Pulmonary artery endothelial cell (primary cell): ENCODE measurements around the gene PLEKHM3. TPM values are rescaled to one million over a fixed set of nuclear protein-coding genes. Genes with fewer than 3 reads are reported as not detected.

Experiments
- DNase-seq: peaks from one replicate; pipeline ENCODE4 v3.0.0-alpha.2; 2011; ENCODE audit warnings: low read depth, low spot score
- total RNA-seq: library from RNA; depleted of rRNA; stranded (reverse); fragments of >200 nt; gene quantifications from 2 replicates; pipeline ENCODE4 v1.2.3, GENCODE V29; 2014

Gene PLEKHM3
- total RNA-seq, 1 donor from 2014 or later, result 7.2 TPM

DNA sequence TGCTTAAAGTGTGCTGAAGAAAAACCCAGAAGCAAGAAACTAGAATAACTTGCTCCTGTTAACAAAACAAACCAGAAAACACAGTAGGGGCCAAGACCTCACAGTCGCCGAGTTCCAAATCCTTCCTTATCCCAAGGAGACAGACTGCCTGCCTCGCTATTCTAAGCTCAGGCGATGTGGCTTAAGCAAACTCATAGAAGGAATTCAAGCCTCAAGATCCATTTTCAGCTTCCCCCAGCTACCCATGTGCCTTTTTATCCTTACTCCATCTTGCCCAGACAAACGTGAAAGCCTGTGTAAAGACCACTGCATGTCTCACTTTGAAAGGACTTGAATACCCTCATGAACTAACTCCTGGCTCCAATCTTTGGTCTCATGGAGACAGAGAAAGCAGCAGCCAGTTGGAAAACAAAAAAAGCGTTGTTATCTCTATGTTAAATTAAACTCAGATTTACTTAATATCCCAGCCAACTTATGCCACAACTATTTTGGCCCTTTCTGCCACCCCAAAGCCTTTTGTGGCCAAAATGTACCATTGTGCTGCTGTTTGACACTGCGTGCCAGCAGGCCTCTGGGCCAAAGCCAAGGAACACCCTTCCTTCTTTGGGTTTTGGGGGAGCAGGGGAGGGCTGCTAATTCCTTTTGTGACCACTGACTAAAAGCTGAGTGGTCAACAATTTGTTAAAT is 132.5 kb downstream of the PLEKHM3 start:
- no peak for DNase-seq

DNA sequence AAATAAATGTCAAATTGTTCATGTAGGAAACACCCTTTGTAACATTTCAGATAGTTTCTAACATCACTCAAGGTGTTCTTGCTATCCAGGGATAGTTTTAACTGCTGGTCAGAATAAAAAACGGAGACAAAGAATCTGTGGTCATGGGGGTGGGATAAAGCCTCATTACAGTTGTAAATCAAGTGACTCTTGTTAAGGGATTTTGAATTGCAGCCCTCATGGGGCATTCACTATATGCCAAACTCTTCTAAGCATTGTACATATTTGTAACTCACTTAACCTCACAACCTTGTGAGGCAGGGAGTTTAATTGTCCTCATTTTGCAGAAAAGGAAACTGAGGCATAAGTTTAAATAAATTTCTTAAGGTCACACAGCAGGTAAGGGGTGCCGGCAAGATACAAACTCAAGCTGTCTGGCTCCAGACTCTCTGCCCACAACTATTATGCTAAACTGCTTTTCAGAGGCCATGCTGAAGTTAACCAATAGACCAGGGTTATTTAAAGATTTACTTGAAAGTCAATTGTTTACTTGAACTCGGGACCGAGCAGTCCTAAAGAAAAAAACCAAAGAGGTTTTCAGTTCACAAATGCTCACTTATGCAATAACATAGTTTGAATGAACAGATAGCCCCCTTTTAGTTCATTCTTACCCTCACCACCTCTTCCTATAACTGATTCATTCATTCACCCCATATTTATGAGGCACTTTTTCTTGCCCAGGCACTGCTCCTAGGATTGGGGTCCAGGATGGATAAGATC is 134.1 kb downstream of the PLEKHM3 start:
- DNase-seq, result no peak

DNA sequence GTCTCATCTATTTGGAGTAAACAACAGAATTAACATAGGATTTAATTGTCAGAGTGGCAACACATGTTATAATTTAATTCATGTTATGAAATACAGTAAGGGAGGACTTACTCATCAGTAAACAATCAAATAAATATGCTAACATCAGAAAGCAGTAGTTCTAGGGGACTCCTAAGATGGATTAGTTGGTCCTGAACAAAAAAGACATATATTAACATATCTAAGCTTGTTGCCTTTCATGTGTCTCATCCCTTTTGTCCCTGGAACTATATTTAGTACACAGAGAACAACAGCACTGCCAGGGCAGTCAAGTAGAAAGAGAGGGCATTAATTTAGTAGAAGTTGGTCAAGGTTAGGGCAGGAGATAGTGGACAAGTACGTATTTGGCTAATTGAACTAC is 137.8 kb downstream of the PLEKHM3 start:
- no peak for DNase-seq

DNA sequence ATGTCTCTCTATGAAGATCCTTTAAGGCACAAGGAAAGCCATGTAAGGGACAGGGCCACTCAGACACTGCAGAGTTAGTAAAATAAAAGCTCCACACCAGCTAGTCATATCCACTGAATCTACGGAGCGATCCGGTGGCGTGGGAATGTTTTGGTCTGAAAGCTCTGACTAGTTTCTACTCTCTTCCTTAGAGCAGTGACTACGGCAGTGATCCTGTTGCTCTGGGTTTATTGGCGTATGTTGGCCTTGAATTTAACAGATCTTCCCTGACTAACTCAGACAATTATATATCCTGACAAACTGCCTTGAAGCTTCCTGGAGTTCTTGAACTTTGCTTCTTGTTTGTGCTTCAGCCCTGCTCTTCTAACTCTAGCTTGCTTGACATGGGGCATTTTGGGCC is 140.3 kb downstream of the PLEKHM3 start:
- no peak for DNase-seq

DNA sequence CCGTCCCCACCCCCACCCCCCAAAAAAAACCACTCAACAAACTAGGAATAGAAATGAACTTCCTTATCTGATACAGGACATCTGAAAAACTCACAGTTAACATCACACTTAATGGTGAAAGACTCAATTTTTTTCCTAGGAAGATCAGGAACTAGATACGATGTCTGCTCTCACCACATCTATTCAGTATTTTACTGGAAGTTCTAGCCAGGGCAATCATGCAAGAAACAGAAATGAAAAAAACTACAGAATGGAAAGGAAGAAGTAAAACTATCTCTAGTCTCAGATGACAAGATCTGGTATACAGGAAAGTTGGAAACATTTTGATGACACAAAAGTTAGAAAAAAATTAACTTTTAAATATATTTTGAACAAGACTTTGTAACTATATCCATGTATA is 141.2 kb downstream of the PLEKHM3 start:
- no peak for DNase-seq

DNA sequence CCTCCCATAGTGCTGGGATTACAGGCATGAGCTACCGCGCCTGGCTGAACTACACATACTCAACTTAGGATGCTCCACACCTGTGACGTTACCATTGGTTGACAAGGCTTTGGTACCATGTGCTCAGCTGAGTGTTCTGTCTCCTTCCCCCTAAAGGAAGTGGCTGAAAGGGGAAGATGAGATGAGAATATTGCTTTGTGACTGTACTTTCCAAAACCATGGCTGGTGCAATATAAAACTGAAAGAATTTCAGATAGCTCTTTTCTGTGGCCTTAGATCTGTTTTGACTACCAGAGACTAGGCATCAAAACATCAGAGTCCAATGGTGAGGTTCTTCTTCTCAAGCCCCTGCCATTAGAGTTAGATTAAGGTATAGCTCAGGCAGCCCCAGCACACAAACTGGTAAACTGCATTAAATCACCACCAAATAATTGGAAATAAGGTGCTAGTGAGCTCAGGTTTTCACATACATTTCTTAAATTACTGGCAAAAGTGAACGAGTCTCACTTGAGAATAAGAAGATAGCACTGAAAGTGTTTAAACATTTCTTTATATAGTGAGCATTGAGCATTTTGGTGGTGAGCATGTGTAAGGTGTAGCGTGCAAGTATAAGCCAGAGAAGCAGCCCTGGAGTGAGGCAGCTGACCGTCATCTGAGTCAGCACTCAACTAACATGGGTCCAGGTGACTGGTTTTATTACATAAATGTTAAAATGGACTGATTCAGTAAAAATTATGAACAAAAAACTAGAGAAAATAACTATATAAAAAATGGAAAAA is 142.1 kb downstream of the PLEKHM3 start:
- no peak for DNase-seq

DNA sequence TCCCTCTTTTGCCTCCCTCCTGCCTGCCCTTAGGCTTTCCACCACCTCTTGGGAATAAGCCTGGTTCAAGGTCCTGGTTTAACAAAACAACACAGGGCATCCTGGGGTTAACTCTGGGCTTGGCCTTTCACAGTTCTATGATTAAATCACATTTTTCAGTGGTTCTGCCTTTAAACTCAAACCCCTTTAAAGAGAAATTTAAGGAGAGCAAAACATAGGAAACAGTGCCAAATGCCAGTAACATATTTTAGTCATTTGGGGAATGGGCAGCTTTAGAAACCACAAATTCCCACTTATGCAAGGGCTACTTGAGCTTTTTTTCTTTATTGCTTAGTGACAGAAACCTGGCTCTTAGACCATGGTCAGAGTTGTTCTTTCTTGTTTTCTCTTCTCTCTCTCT is 143.4 kb downstream of the PLEKHM3 start:
- no peak for DNase-seq

DNA sequence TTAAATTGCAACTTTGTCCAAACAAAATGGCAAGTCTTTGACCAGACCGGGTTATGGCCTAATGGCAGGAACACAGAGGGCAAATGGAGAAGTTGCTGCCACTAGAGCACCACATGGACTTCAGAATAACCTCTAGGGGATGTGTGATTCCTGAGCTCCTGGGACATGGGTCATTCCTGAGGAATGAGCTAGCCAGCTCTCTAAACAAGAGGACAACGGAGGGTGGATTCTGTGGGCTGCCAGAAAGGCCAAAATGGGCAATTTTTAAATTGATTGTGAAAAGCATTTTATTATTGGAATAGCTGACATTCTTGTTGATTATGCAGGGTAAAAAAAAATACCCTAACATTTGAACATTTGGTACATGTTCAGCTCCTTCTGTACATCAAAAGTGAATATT is 145.8 kb downstream of the PLEKHM3 start:
- DNase-seq, result no peak

DNA sequence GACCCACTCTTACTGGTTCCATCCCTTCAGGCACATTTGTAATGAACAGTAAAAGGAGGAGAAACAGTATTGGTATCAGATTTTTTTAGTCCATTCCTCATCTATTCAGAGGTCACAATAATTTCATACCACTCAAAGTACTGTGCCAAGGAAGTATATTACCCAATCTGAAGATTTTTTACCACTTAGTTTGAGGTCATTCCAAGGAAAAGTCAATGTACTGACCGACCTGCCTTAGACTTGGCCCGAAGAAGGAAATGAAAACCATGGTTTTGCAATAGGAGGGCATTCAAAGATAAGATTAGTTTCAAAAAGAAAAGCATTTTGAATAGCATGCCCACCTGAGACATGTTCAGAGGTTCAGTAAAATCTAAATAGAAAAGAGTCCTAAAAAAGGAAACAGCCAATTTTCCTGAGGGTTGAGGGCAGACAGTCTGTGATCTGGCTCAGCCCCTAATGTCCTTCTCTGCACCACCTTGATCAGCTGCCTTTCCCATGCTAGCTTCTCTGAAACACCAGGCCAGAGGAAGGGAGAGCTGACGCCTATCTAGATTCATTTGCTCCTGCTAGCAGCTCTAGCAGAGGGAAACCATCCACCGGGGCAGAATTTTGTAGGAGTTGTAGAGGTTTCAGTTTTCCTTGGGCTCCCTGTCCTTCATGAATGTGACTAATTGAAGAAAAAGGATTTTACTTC is 148.3 kb downstream of the PLEKHM3 start:
- no peak for DNase-seq

DNA sequence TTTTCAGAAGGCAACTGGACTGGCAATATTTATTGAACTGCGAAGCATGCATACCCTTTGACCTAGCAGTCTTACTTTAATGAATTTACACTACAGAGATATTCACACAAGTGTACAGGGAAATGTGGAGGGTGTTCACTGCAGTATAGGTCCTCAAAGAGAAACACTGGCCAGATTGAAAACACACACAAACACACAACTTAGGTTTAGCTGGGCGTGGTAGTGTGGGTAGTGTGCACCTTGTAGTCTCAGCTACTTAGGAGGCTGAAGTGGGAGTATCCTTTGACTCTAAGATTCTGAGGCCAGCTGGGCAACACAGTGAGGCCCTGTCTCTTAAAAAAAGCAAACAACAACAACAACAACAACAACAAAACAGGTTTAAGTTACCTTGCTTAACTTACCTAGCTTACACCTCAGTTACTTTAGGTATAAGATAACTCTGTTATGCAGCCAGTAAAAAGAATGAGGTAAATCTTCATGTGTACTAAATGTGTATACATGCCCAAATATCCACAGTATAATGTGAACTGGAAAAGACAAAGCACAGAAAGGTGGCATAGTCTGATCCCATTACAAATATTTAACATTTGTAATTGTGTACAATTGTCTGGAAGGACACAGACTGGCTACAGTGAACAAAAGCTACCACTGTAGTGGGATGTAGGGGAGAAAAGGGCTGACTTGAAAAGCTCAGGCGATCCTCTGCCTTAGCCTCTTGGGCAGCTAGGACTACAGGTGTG is 149.7 kb downstream of the PLEKHM3 start:
- no peak for DNase-seq

DNA sequence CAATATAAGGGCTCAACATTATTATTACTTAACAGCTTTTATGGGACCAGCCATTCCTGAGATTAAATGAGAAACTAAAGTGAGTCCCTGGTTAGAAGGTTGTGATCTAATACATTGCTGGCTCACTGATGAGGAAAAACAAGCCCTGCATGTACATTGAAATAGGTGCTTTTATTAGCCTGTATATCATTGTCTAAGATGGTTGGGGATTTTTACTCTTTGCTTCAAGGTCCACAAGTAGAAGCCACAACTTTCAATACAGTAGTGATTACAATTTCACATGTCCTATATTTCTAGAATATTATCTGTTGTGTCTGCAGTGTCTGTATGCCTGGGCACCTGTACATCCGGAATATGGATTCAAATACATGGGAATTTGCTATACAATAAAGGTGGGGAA is 151.5 kb downstream of the PLEKHM3 start:
- no peak for DNase-seq

DNA sequence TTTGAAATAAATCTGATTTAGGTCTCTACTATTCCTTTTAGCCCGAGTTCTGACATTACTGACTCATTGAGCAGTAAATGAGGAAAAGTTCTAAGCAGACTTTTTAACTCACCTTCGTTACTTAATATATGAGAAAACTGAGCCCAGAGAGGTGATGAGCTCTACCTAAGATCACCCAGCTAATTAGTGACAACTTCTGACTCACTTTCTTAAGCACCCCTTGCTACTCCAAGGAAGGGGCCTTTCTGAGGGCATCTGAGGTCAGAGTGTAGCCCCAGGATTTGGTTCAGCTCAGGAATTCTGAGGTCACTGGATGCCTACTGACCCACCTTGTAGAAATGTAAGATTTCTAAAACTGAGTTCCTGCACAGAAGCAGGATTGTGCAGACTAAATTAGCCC is 153.4 kb downstream of the PLEKHM3 start:
- DNase-seq, result no peak

DNA sequence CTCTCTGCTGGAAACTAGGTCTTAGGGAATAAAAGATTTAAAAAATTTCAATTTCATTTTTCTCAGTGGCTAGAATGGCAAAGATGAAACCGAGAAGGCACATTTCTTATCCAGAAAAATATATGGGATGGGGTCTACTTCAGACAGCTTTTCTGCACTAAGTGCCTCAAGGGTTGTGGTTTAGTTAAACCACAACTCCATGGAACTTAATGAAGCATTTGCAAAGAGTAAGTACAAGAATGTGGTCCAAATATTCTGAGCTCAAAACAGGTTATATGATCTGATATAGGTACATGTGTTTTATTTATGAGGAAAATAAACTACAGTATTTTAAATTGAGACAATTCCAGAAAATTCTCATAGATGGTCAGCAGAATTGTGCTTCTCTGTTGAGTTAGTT is 153.8 kb downstream of the PLEKHM3 start:
- DNase-seq, result no peak

DNA sequence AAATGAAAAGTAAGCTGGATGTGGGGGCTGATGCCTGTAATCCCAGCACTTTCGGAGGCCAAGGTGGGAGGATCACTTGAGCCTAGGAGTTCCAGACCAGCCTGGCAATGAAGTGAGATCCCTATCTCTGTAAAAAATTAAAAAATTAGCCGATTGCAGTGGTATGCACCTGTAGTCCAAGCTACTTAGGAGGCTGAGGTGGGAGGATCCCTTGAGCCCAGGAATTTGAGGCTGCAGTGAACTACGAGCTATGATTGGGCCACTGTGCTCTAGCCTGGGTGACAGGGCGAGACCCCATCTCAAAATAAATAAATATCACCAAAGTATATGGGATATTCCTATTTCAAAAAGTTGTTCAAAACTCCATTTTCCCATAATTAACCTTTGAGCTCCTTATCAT is 154.5 kb downstream of the PLEKHM3 start:
- DNase-seq, result no peak

DNA sequence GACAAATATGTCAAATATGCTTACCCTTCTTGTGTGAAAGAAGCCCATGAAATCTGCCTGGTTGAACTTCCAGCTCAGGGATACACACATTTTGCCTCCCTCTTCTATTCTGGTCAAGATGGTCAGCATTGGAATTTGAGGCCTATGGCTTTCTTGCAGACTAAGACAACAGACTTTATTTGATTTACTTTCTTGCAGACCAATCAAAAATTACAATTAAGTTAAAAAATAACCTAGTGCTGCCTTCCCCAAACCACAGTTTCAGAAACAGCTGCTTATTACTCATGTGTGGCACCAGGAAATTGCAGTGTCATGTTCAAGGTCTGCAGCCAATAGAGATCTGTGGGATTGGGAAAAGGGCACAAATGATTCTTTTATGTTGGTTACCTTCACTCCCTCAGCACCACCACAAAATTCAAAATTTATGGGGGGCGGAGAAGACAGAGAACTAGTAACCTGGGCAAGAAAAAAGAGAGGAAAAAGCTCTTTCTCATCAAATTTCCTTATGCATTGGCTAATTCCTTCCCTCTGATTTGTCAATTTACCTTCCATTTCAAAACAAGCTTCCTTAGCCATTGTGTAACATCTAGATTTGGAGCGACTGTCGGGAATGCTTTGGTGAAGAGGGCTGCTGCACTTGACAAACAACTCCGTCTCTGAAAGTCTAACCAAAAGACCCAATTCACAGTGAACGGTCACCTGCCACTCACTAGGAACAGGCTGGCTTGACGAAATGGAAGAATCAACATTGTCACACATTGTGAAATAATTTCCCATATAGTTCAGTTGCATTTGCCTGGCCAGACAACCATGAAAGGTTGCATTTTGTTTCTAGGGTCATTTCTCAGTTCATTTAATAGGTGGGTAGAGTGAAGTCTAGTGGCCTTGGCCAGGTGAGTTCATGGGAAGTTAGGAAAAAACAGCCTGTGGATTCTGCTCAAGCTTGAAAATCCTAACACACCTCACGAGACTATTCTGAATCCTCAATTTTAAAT is 155.2 kb downstream of the PLEKHM3 start:
- DNase-seq, result no peak

DNA sequence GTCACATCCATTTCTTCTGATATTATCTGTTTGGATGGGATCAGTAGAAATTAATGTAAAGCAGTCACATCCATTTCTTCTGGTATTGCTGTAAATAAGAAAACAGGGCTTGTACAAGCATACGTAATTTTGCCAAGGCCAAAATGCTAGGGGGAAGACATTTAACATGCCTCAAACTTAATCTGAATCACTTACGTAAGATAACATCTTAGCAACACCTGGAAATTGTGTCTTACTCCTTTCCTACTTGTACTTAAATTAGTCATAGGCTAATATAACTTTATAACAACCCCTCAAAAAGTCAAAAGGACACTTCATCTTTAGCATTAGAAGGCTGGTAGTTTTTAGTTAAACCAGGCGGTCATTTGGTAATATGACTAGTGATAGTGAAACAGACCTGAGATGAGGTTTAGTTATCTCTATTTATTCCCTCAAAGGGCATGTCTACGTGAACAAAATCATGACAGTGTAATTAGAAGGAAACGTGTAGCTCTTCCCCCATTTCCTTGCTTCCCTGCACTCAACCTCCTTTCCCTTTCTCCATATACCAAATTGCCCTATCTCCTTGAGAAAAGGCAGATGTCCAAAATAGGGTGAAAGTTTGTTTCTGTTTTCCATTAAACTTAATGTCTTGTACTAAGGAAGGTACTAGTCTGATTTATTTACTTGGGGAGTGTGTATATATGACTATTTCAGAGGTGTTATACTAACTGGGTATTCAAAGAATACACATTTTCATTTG is 156.3 kb downstream of the PLEKHM3 start:
- DNase-seq, result no peak

DNA sequence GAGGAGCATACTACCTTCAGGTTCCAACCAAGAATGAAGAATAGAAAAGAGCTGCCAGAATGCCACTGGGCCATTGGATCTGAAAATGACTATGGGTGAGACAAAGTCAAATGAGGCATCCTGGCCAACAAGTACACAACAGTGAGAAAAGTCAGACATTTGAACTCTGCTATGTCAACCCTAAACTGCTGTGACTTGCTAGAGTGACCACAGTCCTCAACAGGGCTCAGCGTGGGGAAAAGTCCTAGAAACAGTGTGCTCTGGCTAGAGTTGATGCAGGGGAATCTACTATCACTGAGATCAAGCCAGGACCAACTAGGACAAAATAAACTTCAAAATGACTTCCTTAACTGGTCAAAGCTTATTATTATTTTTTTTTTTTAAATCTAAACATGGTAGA is 157.4 kb downstream of the PLEKHM3 start:
- no peak for DNase-seq

DNA sequence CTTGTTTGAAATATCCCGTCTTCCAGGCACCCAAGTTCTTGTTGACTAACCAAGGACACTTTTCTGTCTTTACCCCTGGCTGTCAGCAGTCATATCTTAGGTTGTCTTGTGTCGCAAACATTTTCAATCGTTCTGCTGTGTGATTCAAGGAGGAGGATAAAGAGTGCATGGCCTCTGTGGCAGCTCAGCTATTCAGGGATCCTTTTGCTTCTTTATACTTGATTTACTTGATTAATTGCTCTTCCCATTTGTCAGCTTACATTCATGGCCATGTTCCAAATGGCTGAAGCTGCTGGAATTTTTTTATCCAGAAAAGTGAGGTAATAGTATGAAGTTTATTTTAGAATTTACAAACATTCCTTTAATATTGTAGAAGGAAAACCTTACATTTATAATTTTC is 158.3 kb downstream of the PLEKHM3 start:
- DNase-seq, result no peak

DNA sequence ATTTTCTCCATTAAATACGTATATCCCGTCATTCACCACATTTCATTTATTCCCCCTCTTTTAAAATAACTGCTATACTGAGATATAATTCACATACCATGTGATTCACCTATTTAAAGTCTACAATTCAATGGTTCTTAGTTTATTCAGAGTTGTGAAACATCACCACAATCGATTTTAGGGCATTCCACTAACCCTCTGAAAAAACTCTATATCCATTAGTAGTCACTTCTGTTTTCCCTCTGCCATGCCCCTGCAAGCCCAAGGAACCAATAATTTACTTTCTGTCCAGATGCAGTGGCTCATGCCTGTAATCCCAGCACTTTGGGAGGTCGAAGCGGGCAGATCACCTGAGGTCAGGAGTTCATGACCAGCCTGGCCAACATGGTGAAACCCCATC is 160.1 kb downstream of the PLEKHM3 start:
- no peak for DNase-seq
